Neural progenitor cell (in vitro differentiated cells): Measurements from ENCODE around the gene VCL. TPM values are rescaled to one million over a fixed set of nuclear protein-coding genes. Genes with fewer than 3 reads are reported as not detected.

ENCODE experiments used
- DNase-seq: peaks from one replicate; pipeline ENCODE4 v3.0.0-alpha.2; 2016; ENCODE audit warnings: low spot score
- H2AFZ ChIP-seq: fragments of 200-600 bp; sonication (generic); replicated peaks from 2 replicates; pipeline ENCODE4 v1.6.1; 2016; ENCODE audit warnings: antibody characterized with exemption
- H3F3A ChIP-seq: fragments of 200-600 bp; sonication (generic); 2 replicates; pipeline ENCODE4 v1.6.1; 2016; ENCODE audit warnings: antibody characterized with exemption, low read depth
- H3K27ac ChIP-seq: fragments of 200-600 bp; sonication (generic); 2 replicates; pipeline ENCODE4 v1.5.1; 2016; ENCODE audit warnings: mild to moderate bottlenecking
- H3K27me3 ChIP-seq: fragments of 200-600 bp; sonication (generic); 2 replicates; pipeline ENCODE4 v1.6.1; 2016; ENCODE audit warnings: mild to moderate bottlenecking, moderate library complexity
- H3K36me3 ChIP-seq: fragments of 200-600 bp; sonication (generic); 2 replicates; pipeline ENCODE4 v1.5.1; 2016
- H3K4me1 ChIP-seq: fragments of 200-600 bp; sonication (generic); 2 replicates; pipeline ENCODE4 v1.6.1; 2016; ENCODE audit warnings: mixed run types
- H3K4me2 ChIP-seq: fragments of 200-600 bp; sonication (generic); 2 replicates; pipeline ENCODE4 v1.6.1; 2016
- H3K4me3 ChIP-seq: fragments of 200-600 bp; sonication (generic); 2 replicates; pipeline ENCODE4 v1.5.1; 2016
- H3K79me2 ChIP-seq: fragments of 200-600 bp; sonication (generic); 2 replicates; pipeline ENCODE4 v1.6.1; 2016; ENCODE audit warnings: low read depth
- H3K9ac ChIP-seq: fragments of 200-600 bp; sonication (generic); 2 replicates; pipeline ENCODE4 v1.6.1; 2016
- H3K9me3 ChIP-seq: fragments of 200-600 bp; sonication (generic); 2 replicates; pipeline ENCODE4 v1.5.1; 2016; ENCODE audit warnings: low read depth
- H4K20me1 ChIP-seq: fragments of 200-600 bp; sonication (generic); 2 replicates; pipeline ENCODE4 v1.6.1; 2016; ENCODE audit warnings: low read depth
- H3K27ac Mint-ChIP-seq: 3 replicates; pipeline ENCODE4 v1.8.0; 2021; ENCODE audit warnings: mixed read lengths
- H3K27me3 Mint-ChIP-seq: 2 replicates; pipeline ENCODE4 v1.8.0; 2022; ENCODE audit warnings: low read depth, mild to moderate bottlenecking, inconsistent platforms, moderate library complexity, mixed read lengths; ENCODE audit not compliant: insufficient read depth
- H3K36me3 Mint-ChIP-seq: 3 replicates; pipeline ENCODE4 v1.8.0; 2021; ENCODE audit warnings: mixed read lengths
- H3K4me1 Mint-ChIP-seq: 3 replicates; pipeline ENCODE4 v1.8.0; 2021; ENCODE audit warnings: mixed read lengths
- H3K4me3 Mint-ChIP-seq: 3 replicates; pipeline ENCODE4 v1.8.0; 2021; ENCODE audit warnings: mild to moderate bottlenecking, moderate library complexity, mixed read lengths
- H3K9me3 Mint-ChIP-seq: 3 replicates; pipeline ENCODE4 v1.8.0; 2020; ENCODE audit warnings: mixed read lengths
- EZH2 ChIP-seq: fragments of 200-600 bp; sonication (generic); IDR thresholded peaks from 2 replicates; pipeline ENCODE4 v1.6.1; 2017; ENCODE audit warnings: antibody characterized with exemption, mild to moderate bottlenecking, moderate library complexity
- EZH2phosphoT487 ChIP-seq: fragments of 200-600 bp; sonication (generic); IDR thresholded peaks from 2 replicates; pipeline ENCODE4 v1.6.1; 2017; ENCODE audit warnings: antibody characterized with exemption
- total RNA-seq: library from RNA; depleted of rRNA; stranded (reverse); fragments of >200 nt; gene quantifications from 2 replicates; pipeline ENCODE4 v1.2.3, GENCODE V29; 2015; ENCODE audit warnings: low replicate concordance
- TF ChIP-seq, protein P1 (sequence below): fragments of 200-600 bp; sonication (generic); IDR thresholded peaks from 2 replicates; pipeline ENCODE4 v1.5.1; 2017; ENCODE audit warnings: antibody characterized with exemption, mild to moderate bottlenecking

VCL gene
- total RNA-seq, 1 donor from 2014 or later = 96.9 TPM

DNA sequence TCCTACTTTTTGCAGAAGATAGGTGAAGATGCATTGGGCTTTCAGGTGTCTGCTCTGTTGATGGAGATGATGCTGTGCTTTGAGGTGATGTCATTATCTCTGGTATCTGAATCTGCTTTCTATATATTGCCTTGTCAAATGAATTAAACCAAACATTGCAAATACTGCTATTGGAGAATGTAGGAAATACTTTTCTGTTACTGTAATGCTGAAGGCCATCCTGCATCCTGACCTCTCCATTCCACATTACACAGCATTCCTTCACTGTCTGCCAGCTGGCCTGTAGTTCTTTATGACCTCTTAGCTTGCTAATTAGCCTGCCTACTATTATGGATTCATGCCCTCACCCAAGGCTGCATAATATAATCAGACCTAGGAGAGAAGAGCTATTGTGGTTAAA lies 73.2 kb downstream of the VCL start:
- H3K36me3 ChIP-seq = no peaks in the 10 kb centered on the region
- H3K9me3 ChIP-seq = no peaks in the 10 kb centered on the region
- no peaks in the 10 kb centered on the region for H3K9me3 Mint-ChIP-seq
- H3K4me2 ChIP-seq = no peak overlapping the region
- no peaks in the 10 kb centered on the region for H3K27me3 ChIP-seq
- peaks cover 18% of the 10 kb centered on the region for H3K79me2 ChIP-seq
- no peak overlapping the region for H3K4me3 ChIP-seq
- no peak overlapping the region for H3K27ac Mint-ChIP-seq
- no peaks in the 10 kb centered on the region for H3F3A ChIP-seq
- no peaks in the 10 kb centered on the region for H4K20me1 ChIP-seq
- peaks cover 2% of the 10 kb centered on the region for H3K27me3 Mint-ChIP-seq
- no peak overlapping the region for H2AFZ ChIP-seq
- no peak for DNase-seq
- H3K36me3 Mint-ChIP-seq = peaks cover 26% of the 10 kb centered on the region
- H3K9ac ChIP-seq = no peak overlapping the region
- TF ChIP-seq EZH2phosphoT487 = no peak
- TF ChIP-seq EZH2 = no peak
- TF ChIP-seq, protein P1, sequence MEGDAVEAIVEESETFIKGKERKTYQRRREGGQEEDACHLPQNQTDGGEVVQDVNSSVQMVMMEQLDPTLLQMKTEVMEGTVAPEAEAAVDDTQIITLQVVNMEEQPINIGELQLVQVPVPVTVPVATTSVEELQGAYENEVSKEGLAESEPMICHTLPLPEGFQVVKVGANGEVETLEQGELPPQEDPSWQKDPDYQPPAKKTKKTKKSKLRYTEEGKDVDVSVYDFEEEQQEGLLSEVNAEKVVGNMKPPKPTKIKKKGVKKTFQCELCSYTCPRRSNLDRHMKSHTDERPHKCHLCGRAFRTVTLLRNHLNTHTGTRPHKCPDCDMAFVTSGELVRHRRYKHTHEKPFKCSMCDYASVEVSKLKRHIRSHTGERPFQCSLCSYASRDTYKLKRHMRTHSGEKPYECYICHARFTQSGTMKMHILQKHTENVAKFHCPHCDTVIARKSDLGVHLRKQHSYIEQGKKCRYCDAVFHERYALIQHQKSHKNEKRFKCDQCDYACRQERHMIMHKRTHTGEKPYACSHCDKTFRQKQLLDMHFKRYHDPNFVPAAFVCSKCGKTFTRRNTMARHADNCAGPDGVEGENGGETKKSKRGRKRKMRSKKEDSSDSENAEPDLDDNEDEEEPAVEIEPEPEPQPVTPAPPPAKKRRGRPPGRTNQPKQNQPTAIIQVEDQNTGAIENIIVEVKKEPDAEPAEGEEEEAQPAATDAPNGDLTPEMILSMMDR = no peak
- H3K27ac ChIP-seq = no peak overlapping the region
- no peaks in the 10 kb centered on the region for H3K4me1 ChIP-seq
- H3K4me3 Mint-ChIP-seq = no peak overlapping the region
- H3K4me1 Mint-ChIP-seq = peaks cover 5% of the 10 kb centered on the region

DNA sequence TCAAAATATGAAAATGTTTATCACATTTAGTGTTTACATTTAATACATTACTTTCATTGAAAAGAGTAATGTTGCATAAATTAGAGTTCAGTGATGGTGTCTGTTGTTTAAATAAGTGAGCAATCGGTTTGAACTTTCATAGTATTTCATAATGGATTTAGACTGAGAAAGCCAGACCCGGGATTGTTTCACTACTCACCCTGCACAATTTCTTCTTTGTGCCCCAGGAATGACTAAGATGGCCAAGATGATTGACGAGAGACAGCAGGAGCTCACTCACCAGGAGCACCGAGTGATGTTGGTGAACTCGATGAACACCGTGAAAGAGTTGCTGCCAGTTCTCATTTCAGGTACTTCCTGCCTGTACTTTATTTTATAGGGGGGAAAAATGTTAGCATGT lies 74.6 kb downstream of the VCL start:
- H3K9me3 ChIP-seq = no peaks in the 10 kb centered on the region
- TF ChIP-seq EZH2phosphoT487 (no peak), EZH2 (no peak)
- TF ChIP-seq, protein P1 = no peak
- H3K36me3 ChIP-seq = no peaks in the 10 kb centered on the region
- peaks cover 3% of the 10 kb centered on the region for H3K4me1 ChIP-seq
- H4K20me1 ChIP-seq = no peaks in the 10 kb centered on the region
- H3K4me1 Mint-ChIP-seq = peaks cover 8% of the 10 kb centered on the region
- H2AFZ ChIP-seq = no peak overlapping the region
- H3K9ac ChIP-seq = no peak overlapping the region
- H3K79me2 ChIP-seq = peaks cover 15% of the 10 kb centered on the region
- DNase-seq = no peak
- peaks cover 25% of the 10 kb centered on the region for H3K36me3 Mint-ChIP-seq
- H3K27ac ChIP-seq = no peak overlapping the region
- H3K27me3 Mint-ChIP-seq = peaks cover 2% of the 10 kb centered on the region
- H3K27ac Mint-ChIP-seq = peak overlapping the region; percentile 82
- H3K4me2 ChIP-seq = no peak overlapping the region
- no peaks in the 10 kb centered on the region for H3F3A ChIP-seq
- no peak overlapping the region for H3K4me3 ChIP-seq
- H3K4me3 Mint-ChIP-seq = no peak overlapping the region
- H3K9me3 Mint-ChIP-seq = no peaks in the 10 kb centered on the region
- no peaks in the 10 kb centered on the region for H3K27me3 ChIP-seq

DNA sequence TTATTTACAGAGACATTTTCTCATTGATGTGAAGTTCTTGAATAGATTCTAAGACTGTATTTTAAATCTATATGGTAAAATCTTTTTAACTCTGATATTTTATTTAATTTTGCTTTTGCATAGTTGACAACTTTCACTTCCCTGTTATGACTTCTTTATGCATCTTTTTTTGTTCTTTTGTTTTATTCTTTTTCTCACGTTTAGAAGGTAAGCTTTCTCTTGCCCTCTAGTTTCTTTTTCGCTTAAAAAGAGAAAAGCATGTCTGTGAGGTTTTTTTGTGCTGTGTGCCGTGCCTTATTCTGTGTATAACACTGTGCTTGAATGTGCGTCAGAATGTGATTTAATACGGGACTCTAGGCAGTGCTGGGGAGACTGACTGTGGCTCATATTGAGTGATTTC lies 78.0 kb downstream of the VCL start:
- Histone ChIP-seq H3K9me3 (no peaks in the 10 kb centered on the region), H3K27ac (no peak overlapping the region), H3K36me3 (no peaks in the 10 kb centered on the region), H3K4me1 (peaks cover 6% of the 10 kb centered on the region), H3K9ac (no peak overlapping the region), H4K20me1 (no peaks in the 10 kb centered on the region), H3K4me2 (no peak overlapping the region), H3K4me3 (no peak overlapping the region), H3K79me2 (no peaks in the 10 kb centered on the region), H3K27me3 (no peaks in the 10 kb centered on the region), H2AFZ (no peak overlapping the region), H3F3A (no peaks in the 10 kb centered on the region)
- Mint-ChIP-seq H3K36me3 (peaks cover 27% of the 10 kb centered on the region), H3K27ac (no peak overlapping the region), H3K9me3 (no peaks in the 10 kb centered on the region), H3K4me3 (no peak overlapping the region), H3K4me1 (peaks cover 34% of the 10 kb centered on the region), H3K27me3 (peaks cover 2% of the 10 kb centered on the region)
- DNase-seq = no peak
- TF ChIP-seq, protein P1 = no peak
- TF ChIP-seq EZH2phosphoT487 = no peak
- TF ChIP-seq EZH2 = no peak
